ENCODE measurements around the gene GABRB1. TPM values are rescaled to one million over a fixed set of nuclear protein-coding genes. Genes with fewer than 3 reads are reported as not detected.

GABRB1 gene
- total and polyA plus RNA-seq, 2 donors (not counting 3 experiments of a cell fraction or from before 2014, with no cell fraction given) = not detected

GRCh38 chr4:47238667-47239066 lies 207.3 kb downstream of the GABRB1 start:
- no peak overlapping the region for H3K27ac ChIP-seq (ENCODE audit: insufficient read depth, low read depth, low read length)
- intact Hi-C loops (cut with micrococcal nuclease) = no loop called here
- dilution Hi-C loops (cut with MboI; ENCODE audit: extremely low pct_ligation_motif_present, low sequenced_read_pairs) = no loop called here
- H4K20me1 ChIP-seq (replicated peaks; ENCODE audit: control insufficient read depth, extremely low read depth, insufficient read depth, low read length) = no peaks in the 10 kb centered on the region
- H3K79me2 ChIP-seq (ENCODE audit: control insufficient read depth, insufficient read depth, low read length) = no peaks in the 10 kb centered on the region
- no peak overlapping the region for H3K4me2 ChIP-seq (ENCODE audit: insufficient read depth, low read length)
- H2AFZ ChIP-seq (ENCODE audit: low read depth, low read length) = no peak overlapping the region
- H3K4me1 ChIP-seq (ENCODE audit: control insufficient read depth, extremely low read depth, insufficient read depth, low read length) = no peaks in the 10 kb centered on the region
- H3K27me3 ChIP-seq (ENCODE audit: control insufficient read depth in 2 of 2, insufficient read depth in 2 of 2, low read length in 2 of 2) = no peaks in the 10 kb centered on the region
- H3K9ac ChIP-seq (replicated peaks; ENCODE audit: extremely low read depth, insufficient read depth, low read length) = no peak overlapping the region
- DNase-seq (ENCODE audit: low read depth, low spot score) (no peak), FAIRE-seq (no peak)
- H3K4me3 ChIP-seq (replicated peaks in 1 of 3; ENCODE audit: insufficient read depth in 1 of 3, low read depth in 1 of 3, low read length in 3 of 3) = no peak overlapping the region
- H3K9me3 ChIP-seq (replicated peaks; ENCODE audit: control insufficient read depth, insufficient read depth, low read length) = no peaks in the 10 kb centered on the region
- no peaks in the 10 kb centered on the region for H3K36me3 ChIP-seq (ENCODE audit: control insufficient read depth in 2 of 2, extremely low read depth in 1 of 2, insufficient read depth in 2 of 2, low read length in 2 of 2)
- ChIA-PET CTCF (interaction anchor here (0.9 to 1.1 kb wide), 2 partner anchors 19 to 70 kb away, joined by 3 read pairs; no protein-coding TSS in a partner anchor), POLR2A (no interaction called here)
- TF ChIP-seq EZH2 (IDR thresholded peaks at IDR 0.05; ENCODE audit: borderline replicate concordance, low read depth, low read length, severe bottlenecking) (no peak), GATA2 (IDR thresholded peaks at IDR 0.05; ENCODE audit: insufficient read depth, insufficient read length, low read depth, low read length) (no peak), FOS (IDR thresholded peaks at IDR 0.05; ENCODE audit: borderline replicate concordance, insufficient read depth, low read length) (no peak), CTCF (IDR thresholded peaks at IDR 0.05; ENCODE audit: extremely low read depth in 1 of 2, insufficient read depth in 1 of 2, low read depth in 1 of 2, low read length in 2 of 2) (no peak), MAX (IDR thresholded peaks at IDR 0.05; ENCODE audit: insufficient read depth, insufficient read length) (no peak), JUN (IDR thresholded peaks at IDR 0.05; ENCODE audit: borderline replicate concordance, insufficient read depth, insufficient read length, low read depth) (no peak), POLR2AphosphoS5 (IDR thresholded peaks at IDR 0.05; ENCODE audit: insufficient read depth, low read depth, low read length) (no peak), POLR2A (IDR thresholded peaks at IDR 0.05; ENCODE audit: low read depth, low read length) (no peak), MYC (IDR thresholded peaks at IDR 0.05; ENCODE audit: low read depth, low read length) (no peak)
- no peaks in the 10 kb centered on the region for H3K9me1 ChIP-seq (replicated peaks; ENCODE audit: control insufficient read depth, extremely low read depth, insufficient read depth, low read length)
- BruUV-seq (replicated peaks) = no TSS peak

Measured in endothelial cell of umbilical vein (primary cell).